H1 (cell line): ENCODE measurements around the gene AGBL4. TPM values are rescaled to one million over a fixed set of nuclear protein-coding genes. Genes with fewer than 3 reads are reported as not detected.

Source experiments
- ASH2L ChIP-seq: fragments of 200-600, 300-600 bp; sonication (generic); IDR thresholded peaks from one replicate; pipeline ENCODE4 v1.7.1; 2017; ENCODE audit warnings: low read length
- CEBPB ChIP-seq: IDR thresholded peaks from 2 replicates; pipeline ENCODE4 v1.6.1; 2012; ENCODE audit warnings: low read depth, low read length
- HDAC6 ChIP-seq: IDR thresholded peaks from one replicate; pipeline ENCODE4 v1.7.1; 2012; ENCODE audit warnings: low read depth, mild to moderate bottlenecking, inconsistent platforms, low read length, moderate library complexity
- SP2 ChIP-seq: IDR thresholded peaks from 2 replicates; pipeline ENCODE4 v1.6.1; 2012; ENCODE audit warnings: mild to moderate bottlenecking, low read length, inconsistent platforms
- YY1 ChIP-seq: IDR thresholded peaks from 2 replicates; pipeline ENCODE4 v1.6.1; 2011; ENCODE audit warnings: low read depth, mild to moderate bottlenecking, low read length
- polyA plus RNA-seq, 7 experiments: library from polyadenylated mRNA; depleted of rRNA in 3 of 7; stranded (reverse) in 5 of 7; unstranded in 2 of 7; fragments of >200 nt in 5 of 7; fragments of 200-250 nt in 2 of 7; gene quantifications; 1 replicate in 5 of 7; 2 replicates in 1 of 7; 4 replicates in 1 of 7; pipeline versions ENCODE4 v1.2.1 to v1.2.3, GENCODE V29; 2011 to 2013; ENCODE audit warnings: missing spikeins in 2 of 7, mixed read lengths in 2 of 7
- total RNA-seq: library from RNA; stranded (reverse); fragmentation: NEBNext Ultra II Directional; extraction: Animal tissue kit (Norgen Biotek cat#: 25700); gene quantifications from 2 replicates; pipeline ENCODE4 v1.2.1, GENCODE V29; 2021

AGBL4 gene
- total and polyA plus RNA-seq, 2 of the 8 experiments (the other 6 are each of a cell fraction or from before 2014, with no cell fraction given), result 0.41 to 0.45 TPM

- TF ChIP-seq HDAC6 (no peak), SP2 (no peak), YY1 (no peak), ASH2L (no peak), CEBPB (no peak)
These were observed 199.5 kb downstream of the AGBL4 start (continued) for GRCh38 chr1:49824261-49824660.
